Stimulated activated CD4-positive, alpha-beta T cell treated with anti-CD3 and anti-CD28 coated beads, Interleukin-2, amount 100 ng/mL, for 48 hours (primary cell): Measurements from ENCODE around the gene GLYATL1.
"Not testable (repeated sequence)": the region's sequence is repeated elsewhere in the genome, so short reads cannot be mapped to it uniquely, and the experiment has no call there.

Experiments
- DNase-seq, 2 donors: peaks; one replicate each; pipeline ENCODE4 v3.0.0-alpha.2; 2020

The GLYATL1 gene

DNA sequence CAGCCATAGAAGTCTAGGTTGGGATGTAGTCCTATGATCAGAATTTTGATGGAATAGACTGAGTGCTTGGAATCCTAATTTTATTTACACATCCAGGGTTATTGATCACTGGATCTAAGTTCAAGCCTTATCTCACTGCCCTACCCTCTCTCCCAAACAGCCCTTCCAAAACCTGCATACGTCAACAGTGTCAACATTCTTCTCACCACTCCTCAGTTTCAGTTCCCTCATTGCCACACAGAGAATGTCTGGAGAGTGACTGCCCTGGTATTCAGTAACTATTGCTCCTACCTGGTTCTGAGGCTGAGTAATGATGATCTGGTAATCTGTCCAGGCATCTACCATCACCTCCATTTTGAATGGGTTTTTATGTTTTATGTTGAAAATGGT is 60.0 kb downstream of the GLYATL1 start:
- no peak for DNase-seq

DNA sequence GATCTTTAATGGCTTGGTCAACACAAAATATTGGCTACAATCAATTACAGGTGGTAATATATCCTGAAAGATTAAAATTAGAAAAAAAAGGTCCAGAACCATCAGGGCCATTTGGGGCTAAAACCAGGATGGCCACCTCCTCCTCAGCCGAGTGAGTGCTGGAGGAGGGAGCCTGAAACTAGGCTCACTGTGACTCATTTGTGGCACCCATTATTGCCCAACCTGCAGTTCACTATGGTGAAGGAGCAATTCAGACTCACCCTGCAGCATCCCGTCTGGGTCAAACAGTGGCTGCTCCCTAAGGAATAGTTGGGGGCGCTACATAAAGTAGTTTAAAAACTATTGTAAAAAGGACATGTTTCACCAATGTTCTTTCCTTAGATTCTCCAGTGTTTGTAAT is 60.7 kb downstream of the GLYATL1 start:
- no peak for DNase-seq

- not testable (repeated sequence) for DNase-seq
Observed at GRCh38 chr11:59002006-59002405, 62.7 kb downstream of the GLYATL1 start.
